Liver (tissue), 1 donor: ENCODE data around the gene MAPK8IP3.

Source experiments
- REST ChIP-seq: IDR thresholded peaks from 2 replicates; pipeline ENCODE4 v1.6.1; 2016; ENCODE audit warnings: antibody characterized with exemption, mild to moderate bottlenecking
- YY1 ChIP-seq: IDR thresholded peaks from 2 replicates; pipeline ENCODE4 v1.6.1; 2016; ENCODE audit warnings: antibody characterized with exemption, mild to moderate bottlenecking

DNA sequence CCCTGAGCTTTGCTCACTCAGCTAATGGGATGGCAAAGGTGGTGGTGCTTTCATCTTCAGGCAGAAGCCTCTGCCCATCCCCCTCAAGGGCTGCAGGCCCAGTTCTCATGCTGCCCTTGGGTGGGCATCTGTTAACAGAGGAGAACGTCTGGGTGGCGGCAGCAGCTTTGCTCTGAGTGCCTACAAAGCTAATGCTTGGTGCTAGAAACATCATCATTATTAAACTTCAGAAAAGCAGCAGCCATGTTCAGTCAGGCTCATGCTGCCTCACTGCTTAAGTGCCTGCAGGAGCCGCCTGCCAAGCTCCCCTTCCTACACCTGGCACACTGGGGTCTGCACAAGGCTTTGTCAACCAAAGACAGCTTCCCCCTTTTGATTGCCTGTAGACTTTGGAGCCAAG is 5.7 kb upstream of the MAPK8IP3 start:
- TF ChIP-seq YY1 = no peak
- no peak for TF ChIP-seq REST
